AG04449 (cell line): ENCODE data around the gene LRRC28.
A peak's percentile ranks its signal among the peaks of the same experiment; 100 is the strongest.

ENCODE experiments used
- CTCF ChIA-PET: fragments of 350-600 bp; formaldehyde crosslinking; extraction: SDS; loops from one replicate; lab custom pipeline; 2021; ENCODE audit warnings: antibody characterized with exemption; lab: Yijun Ruan, JAX
- POLR2A ChIA-PET: fragments of 400-600, 350-600 bp; formaldehyde crosslinking; extraction: SDS; loops from one replicate; lab custom pipeline; 2020; ENCODE audit warnings: antibody characterized with exemption, inconsistent platforms; lab: Yijun Ruan, JAX
- DNase-seq: peaks from one replicate; pipeline ENCODE4 v3.0.0-alpha.2; 2010; ENCODE audit warnings: low read depth, low spot score
- H3K4me3 ChIP-seq: 2 replicates; pipeline ENCODE4 v1.5.1; 2011; ENCODE audit warnings: low read depth, mild to moderate bottlenecking, control low read depth, low read length
- CTCF ChIP-seq: IDR thresholded peaks from one replicate; pipeline ENCODE4 v1.5.1; 2011; ENCODE audit warnings: mild to moderate bottlenecking, moderate library complexity, low read length, control low read depth, inconsistent platforms; ENCODE audit not compliant: insufficient read depth; ENCODE audit errors: missing control alignments

LRRC28 gene

GRCh38 chr15:99250857-99251841 lies at the start of gene LRRC28:
LRRC28 (plus strand) TSS chr15:99251481; CDS start chr15:99255958, 4,477 bp downstream.
- ChIA-PET POLR2A (interaction anchor here (0.5 to 1.6 kb wide), 4 partner anchors 16 to 564 kb away, joined by 3 read pairs; no protein-coding TSS in a partner anchor), CTCF (interaction anchor here (2.1 to 3.5 kb wide), 4 partner anchors 21 to 505 kb away, joined by 9 to 15 read pairs (median 10); no protein-coding TSS in a partner anchor)
- peak within 1 kb of the TSS; percentile 86 for H3K4me3 ChIP-seq
- peak; percentile 88 for DNase-seq
- TF ChIP-seq CTCF = no peak

GRCh38 chr15:99202176-99202552 lies 49.1 kb upstream of the LRRC28 start:
- H3K4me3 ChIP-seq = no peak overlapping the region
- ChIA-PET CTCF (interaction anchor here (1.1 to 3.0 kb wide), 9 partner anchors 9 to 129 kb away, joined by 3 to 19 read pairs (median 5); partner anchors contain the start of gene SYNM), POLR2A (no interaction called here)
- DNase-seq = no peak
- no peak for TF ChIP-seq CTCF

GRCh38 chr15:99207672-99208071 lies 43.6 kb upstream of the LRRC28 start:
- ChIA-PET CTCF (interaction anchor here (1.4 to 14.3 kb wide), 3 partner anchors 97 to 522 kb away, joined by 3 to 356 read pairs (median 196); partner anchors contain the start of gene SYNM), POLR2A (no interaction called here)
- no peak overlapping the region for H3K4me3 ChIP-seq
- TF ChIP-seq CTCF = no peak
- no peak for DNase-seq

- ChIA-PET CTCF (interaction anchor here (2.9 to 14.3 kb wide), 3 partner anchors 99 to 134 kb away, joined by 13 to 356 read pairs (median 196); partner anchors contain the start of gene SYNM), POLR2A (interaction anchor here (0.6 kb wide), 1 partner anchor 123 kb away, joined by 3 read pairs; no protein-coding TSS in a partner anchor)
- DNase-seq = no peak
- TF ChIP-seq CTCF = no peak
- no peak overlapping the region for H3K4me3 ChIP-seq
Measured at GRCh38 chr15:99209326-99209725, 42.0 kb upstream of the LRRC28 start.

GRCh38 chr15:99210334-99210733 lies 40.9 kb upstream of the LRRC28 start:
- no peak overlapping the region for H3K4me3 ChIP-seq
- no peak for DNase-seq
- TF ChIP-seq CTCF = no peak
- ChIA-PET CTCF (interaction anchor here (1.0 to 14.3 kb wide), 6 partner anchors 9 to 135 kb away, joined by 3 to 356 read pairs (median 8); partner anchors contain the start of gene SYNM), POLR2A (no interaction called here)

GRCh38 chr15:99211926-99212325 lies 39.4 kb upstream of the LRRC28 start:
- no peak overlapping the region for H3K4me3 ChIP-seq
- no peak for DNase-seq
- ChIA-PET CTCF (interaction anchor here (1.0 to 14.3 kb wide), 7 partner anchors 9 to 542 kb away, joined by 3 to 356 read pairs (median 13); partner anchors contain the start of gene SYNM), POLR2A (no interaction called here)
- TF ChIP-seq CTCF = no peak
